HG03342 (cell line): ENCODE measurements around the gene ARHGAP6.
"Not testable (repeated sequence)": the region's sequence is repeated elsewhere in the genome, so short reads cannot be mapped to it uniquely, and the experiment has no call there.

Experiments used
- ATAC-seq: cut with Tn5 transposase; IDR thresholded peaks from one replicate; pipeline ENCODE4 v1.9.1; 2021; ENCODE audit warnings: mild to moderate bottlenecking, moderate library complexity; ENCODE audit not compliant: unreplicated experiment

The ARHGAP6 gene

GRCh38 chrX:11533199-11533651 is 132.5 kb downstream of the ARHGAP6 start:
- peak; percentile 94 for ATAC-seq

- ATAC-seq = no peak
Measured at GRCh38 chrX:11532291-11533078, 133.2 kb downstream of the ARHGAP6 start.

DNA sequence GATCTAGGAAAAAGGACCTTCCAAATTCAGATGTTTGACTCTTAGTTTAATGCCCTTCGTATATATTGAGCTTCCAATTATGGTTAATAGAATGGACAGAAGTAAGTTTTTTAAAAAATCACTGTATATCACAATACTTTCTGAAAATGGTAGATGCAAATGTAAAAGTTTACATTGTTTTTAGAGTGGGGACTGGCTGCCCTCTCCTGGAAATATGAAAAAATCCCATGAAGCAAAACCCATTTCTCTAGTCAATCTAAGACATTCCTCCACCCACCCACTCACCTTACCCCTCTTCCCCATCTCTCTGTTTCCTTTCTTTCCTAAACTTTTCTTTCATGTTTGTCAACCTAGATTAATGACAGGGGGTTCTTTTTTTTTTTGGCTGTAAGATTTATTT is 134.5 kb downstream of the ARHGAP6 start:
- no peak for ATAC-seq

GRCh38 chrX:11530621-11531020 is 135.1 kb downstream of the ARHGAP6 start:
- ATAC-seq = no peak

DNA sequence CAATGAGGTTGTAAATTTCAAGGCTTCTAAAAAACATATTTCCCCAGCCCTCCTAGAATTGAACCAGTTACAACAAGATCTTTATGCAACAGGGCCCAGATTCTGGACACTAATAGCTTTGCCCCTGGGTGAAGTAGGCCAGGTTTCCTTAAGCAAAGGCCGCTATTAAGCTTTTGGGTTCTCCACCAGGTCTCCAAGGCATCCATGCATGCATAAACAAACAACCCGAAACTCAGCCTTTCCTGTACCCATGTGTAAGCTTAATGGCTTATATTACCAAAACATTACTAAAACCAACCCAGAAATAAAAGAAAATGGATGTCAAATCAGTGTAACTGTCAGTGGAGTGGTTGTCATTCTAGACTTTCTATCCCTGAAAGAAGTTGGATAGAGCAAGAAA is 137.1 kb downstream of the ARHGAP6 start:
- no peak for ATAC-seq

- ATAC-seq = no peak
Measured at GRCh38 chrX:11525685-11526084, 140.0 kb downstream of the ARHGAP6 start.

GRCh38 chrX:11519234-11519633 is 146.5 kb downstream of the ARHGAP6 start:
- ATAC-seq = not testable (repeated sequence)

DNA sequence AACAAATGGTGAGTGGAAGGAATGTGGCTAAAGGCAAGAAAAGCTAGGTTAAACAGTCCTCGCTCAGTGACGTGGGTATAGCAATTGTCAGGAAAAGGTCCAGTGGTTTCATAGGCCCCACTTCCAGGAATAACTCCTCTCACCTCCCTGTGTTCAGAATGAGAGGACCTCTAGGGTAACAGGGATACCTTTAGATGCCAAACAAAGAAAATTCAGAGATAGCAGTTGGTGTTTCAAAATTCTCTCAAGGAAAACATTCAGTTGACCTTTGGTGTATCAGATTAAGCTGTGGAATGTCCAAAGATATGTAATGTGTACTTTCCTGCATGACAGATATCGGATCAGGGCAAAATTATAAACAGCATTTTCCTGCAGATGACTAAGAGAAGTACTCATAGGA is 155.9 kb downstream of the ARHGAP6 start:
- ATAC-seq = no peak

DNA sequence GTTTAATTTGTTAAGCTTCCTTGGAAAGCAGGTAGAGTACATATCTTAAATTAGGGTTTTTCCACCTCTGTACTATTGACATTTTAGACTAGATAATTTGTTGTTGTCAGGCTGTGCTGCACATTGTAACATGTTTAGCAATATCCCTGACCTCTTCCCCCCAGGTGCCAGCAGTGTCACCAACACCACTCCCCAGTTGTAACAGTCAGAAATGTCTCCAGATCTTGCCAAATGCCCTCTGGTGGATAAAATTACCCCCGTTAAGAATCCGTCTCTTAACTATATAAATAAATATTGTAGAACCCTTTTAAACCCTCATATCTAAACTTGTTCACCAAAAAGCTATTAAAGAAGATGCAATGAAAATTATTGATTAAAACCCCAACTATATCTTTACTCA is 161.5 kb downstream of the ARHGAP6 start:
- no peak for ATAC-seq

DNA sequence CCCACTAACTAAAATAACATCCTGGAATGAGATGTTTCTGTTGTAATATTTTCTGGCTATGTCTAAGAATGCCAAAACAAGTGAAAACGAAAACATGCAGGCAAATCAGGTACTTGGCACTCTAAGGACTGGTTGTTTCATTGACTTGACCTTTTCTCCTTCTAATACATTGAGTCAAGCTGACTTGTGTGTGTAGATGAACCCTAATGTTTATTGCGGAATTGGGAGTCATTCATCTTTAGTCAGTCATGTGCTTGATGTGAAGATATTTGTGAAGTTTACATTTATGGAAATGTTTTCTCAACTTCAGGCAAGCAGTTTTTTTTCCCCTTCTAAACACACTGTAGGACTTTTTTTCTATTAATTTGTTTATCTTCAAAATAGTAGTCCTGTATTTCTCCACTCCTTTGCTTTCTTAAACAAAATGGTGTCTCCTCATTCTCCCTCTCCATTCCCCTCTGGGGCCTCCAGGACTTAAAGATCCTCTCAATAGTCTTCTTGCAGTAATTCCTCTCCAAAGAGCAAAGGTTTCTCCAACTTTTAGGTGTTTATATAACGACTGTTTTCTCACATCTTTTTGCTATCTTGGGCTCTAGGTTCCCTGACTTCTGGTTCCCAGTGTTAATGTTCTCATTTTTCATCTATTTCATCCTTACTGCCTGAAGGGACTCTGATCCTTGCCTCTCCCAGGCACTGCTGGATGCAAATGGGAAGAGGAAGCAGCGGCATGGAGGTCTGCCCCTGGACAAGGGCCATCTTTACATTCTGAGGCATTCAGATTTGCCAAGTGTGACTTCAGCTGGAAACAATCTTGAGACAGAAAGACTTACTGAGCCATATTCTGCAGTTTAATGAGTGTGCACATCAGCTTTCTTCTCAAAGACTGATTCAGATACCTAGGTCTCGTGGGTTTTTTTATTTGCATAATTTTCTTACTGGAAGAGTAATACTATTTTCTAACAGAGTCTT is 166.4 kb downstream of the ARHGAP6 start:
- no peak for ATAC-seq

GRCh38 chrX:11491375-11491774 is 174.3 kb downstream of the ARHGAP6 start:
- ATAC-seq = not testable (repeated sequence)

DNA sequence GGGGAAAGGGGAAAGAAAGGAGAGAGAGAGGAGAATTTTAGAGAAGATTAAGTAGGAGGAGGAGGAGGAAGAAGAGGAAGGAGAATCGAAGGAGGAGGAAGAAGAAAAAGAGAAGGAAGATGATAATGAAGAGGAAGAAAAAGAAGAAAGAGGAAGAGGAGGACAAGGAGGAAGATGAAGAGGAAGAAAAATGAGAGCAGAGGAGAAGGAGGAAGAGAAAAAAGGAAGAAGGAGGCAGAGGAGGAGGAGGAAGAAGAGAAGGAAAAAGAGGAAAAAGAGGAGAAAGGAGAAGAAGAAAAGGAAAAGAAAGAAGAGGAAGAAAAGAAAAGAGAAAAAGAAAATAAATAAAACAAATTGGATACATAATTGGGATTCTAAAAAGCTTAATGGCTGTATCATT is 181.4 kb downstream of the ARHGAP6 start:
- ATAC-seq = no peak

DNA sequence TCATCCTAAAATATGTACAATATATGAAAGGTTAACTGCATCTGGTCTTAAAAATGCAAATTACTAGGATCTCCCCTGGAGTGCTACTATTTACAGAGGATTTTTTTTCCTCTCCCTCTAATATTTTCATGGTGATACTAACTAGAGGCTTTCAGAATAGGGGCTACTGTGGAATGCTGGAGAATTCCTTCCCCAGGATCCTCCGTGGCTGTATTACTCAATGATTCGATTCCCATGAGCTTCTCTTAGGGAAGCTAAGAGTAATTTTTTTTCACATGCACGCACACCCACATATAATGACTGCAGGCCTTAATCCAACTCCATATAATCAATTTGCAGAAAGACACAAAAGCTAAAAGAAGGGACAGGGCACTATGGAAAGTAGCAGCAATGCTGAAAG is 184.7 kb downstream of the ARHGAP6 start:
- no peak for ATAC-seq

DNA sequence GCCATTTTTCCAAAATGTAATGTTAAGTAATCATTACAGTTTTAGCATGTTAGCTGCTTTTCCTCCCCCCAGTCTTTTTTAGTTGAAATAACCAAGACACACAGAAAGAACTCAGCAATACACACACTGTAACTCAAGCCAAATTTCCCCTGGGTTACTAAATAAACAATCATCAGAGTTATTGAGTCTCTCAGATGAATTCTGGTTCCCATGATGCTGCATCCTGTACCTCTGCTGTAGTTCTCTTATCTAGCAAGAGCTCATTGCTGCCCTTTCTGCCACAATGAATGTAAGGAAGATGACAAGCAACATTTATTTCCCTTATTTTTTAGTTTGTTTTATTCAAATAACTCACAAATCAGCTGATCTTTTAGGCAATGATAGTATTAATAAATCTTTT is 185.1 kb downstream of the ARHGAP6 start:
- ATAC-seq = no peak

GRCh38 chrX:11478911-11479310 is 186.8 kb downstream of the ARHGAP6 start:
- ATAC-seq = no peak

DNA sequence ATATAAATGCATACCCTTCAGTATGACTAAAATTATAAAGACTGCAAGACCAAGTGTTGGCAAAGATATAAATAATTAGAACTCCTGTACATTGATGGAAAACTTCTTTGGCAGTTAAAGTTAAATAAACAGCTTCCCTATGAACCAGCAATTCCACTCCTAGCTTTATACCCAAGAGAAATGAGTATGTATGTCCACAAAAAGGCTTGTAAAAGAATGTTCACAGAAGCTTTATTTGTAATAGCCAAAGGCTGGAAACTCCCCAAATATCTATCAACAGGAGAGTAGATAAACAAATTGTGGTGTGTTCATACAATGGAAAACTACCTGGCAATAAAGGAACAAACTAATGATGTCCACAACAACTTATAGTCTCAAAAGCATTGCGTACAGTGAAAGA is 187.7 kb downstream of the ARHGAP6 start:
- no peak for ATAC-seq

- no peak for ATAC-seq
Measured at GRCh38 chrX:11474576-11474975, 191.1 kb downstream of the ARHGAP6 start.

DNA sequence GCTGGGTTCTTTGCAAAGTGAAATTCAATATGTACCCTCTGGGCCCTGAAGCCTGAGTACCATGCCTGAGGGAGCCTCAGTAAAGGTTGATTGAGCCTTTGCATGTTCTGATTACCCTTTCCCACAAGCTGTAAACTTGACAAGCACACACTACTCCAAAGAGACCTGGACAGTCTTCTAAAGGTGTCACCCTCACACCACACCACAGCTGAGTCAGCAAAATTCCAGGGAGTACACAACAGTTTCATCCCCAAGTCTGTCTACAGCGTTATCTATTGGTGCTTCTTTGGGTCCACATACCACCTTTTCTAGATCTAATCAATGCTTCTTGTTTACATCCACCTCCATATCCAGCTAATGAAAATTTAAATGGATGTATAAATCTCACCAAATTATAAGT is 191.7 kb downstream of the ARHGAP6 start:
- ATAC-seq = no peak

GRCh38 chrX:11472879-11473278 is 192.8 kb downstream of the ARHGAP6 start:
- no peak for ATAC-seq

DNA sequence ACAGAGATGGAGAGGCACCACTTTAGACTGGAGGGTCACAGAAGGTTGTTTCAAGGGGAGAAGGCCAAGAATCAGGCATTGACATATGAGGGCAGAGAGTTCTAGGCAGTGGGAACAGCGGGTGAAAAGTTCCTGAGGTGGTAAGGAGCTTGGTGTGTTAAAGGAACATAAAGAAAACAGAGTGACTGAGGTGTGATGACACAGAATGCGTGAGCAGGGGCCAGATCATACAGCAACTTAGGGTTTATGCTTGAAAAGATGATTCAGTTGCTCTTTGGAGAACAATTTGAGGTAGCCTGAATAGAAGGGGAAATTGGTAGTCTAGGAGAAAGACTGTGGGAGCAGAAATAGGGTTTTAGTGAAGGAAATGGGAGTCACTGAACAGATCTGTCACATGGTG is 193.3 kb downstream of the ARHGAP6 start:
- ATAC-seq = no peak

DNA sequence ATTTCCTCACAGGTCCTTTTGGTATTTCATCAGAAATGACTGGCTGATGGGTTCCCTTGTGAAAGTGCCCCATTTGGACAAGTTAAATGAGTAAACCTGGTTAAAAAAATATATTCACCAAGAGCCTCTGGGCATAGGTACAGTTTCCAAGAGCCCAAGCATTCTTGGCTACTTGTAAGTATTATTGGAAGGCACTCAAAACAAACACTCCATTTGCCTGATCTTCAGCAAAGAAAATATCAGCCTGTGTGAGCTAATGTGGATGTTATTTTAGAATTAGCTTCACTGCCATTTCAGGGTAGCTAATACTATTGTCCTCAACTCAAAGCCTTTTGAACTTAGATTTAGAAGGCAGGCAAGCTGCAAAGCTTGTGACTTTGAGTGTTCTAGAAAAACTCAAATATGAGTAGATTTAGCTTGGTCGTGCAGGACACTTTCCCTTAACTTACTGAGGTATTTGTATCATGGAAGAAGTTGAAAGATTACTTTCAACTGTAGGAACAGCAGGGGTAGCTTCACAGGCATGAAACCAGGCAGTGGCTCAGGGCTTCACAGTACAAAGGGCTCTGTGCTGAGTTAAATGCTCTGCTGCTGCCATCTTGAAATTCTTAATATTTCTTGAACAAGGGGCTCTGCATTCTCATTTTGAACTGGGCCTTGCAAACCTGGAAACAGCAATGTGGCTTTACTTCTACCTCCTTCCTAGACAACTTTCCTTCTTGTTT is 195.3 kb downstream of the ARHGAP6 start:
- no peak for ATAC-seq
